Keratinocyte (primary cell): ENCODE measurements around the gene TAB2.

Experiments used
- EZH2 ChIP-seq: IDR thresholded peaks from one replicate; pipeline ENCODE4 v1.6.1; 2012; ENCODE audit warnings: inconsistent platforms, mild to moderate bottlenecking, low read length, moderate library complexity
- TF ChIP-seq, protein P1 (sequence below), 3 experiments: IDR thresholded peaks in 1 of 3; conservative IDR thresholded peaks in 1 of 3; optimal IDR thresholded peaks in 1 of 3; 2 replicates in 2 of 3; 3 replicates in 1 of 3; pipeline versions ENCODE3 to v1.5.1; 2011; ENCODE audit warnings: low read length in 3 of 3, mild to moderate bottlenecking in 3 of 3, moderate library complexity in 2 of 3, control low read depth in 1 of 3, inconsistent platforms in 1 of 3; ENCODE audit not compliant: insufficient read depth in 2 of 3; ENCODE audit errors: extremely low read depth in 1 of 3

DNA sequence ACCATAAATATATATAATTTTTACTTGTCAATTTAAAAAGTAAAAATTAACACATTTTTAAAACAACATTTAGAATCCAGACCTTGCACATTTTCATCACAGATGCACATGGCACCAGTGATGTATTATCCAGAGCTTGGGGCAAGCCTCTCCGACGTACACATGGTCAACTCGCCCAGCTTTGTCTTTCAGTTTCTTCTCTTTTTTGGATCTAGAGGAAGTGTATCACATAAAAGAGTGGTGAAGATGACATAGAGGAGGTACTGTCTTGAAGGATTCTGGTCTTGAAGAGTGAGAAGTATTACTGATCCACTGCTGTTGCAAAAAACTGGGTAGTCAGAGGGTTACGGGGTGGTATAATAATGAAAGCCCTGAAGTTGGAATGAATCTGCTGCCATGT, 46.9 kb upstream of the TAB2 start:
- TF ChIP-seq, protein P1, sequence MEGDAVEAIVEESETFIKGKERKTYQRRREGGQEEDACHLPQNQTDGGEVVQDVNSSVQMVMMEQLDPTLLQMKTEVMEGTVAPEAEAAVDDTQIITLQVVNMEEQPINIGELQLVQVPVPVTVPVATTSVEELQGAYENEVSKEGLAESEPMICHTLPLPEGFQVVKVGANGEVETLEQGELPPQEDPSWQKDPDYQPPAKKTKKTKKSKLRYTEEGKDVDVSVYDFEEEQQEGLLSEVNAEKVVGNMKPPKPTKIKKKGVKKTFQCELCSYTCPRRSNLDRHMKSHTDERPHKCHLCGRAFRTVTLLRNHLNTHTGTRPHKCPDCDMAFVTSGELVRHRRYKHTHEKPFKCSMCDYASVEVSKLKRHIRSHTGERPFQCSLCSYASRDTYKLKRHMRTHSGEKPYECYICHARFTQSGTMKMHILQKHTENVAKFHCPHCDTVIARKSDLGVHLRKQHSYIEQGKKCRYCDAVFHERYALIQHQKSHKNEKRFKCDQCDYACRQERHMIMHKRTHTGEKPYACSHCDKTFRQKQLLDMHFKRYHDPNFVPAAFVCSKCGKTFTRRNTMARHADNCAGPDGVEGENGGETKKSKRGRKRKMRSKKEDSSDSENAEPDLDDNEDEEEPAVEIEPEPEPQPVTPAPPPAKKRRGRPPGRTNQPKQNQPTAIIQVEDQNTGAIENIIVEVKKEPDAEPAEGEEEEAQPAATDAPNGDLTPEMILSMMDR (optimal IDR thresholded peaks at IDR 0.05 in 1 of 3, IDR thresholded peaks at IDR 0.05 in 1 of 3, conservative IDR thresholded peaks at IDR 0.05 in 1 of 3; ENCODE audit: extremely low read depth in 1 of 3, insufficient read depth in 2 of 3, low read length in 3 of 3) = no peak
- no peak for TF ChIP-seq EZH2
